BLaER1 (cell line): Measurements from ENCODE around the gene CLMN.
"Not testable (repeated sequence)": the region's sequence is repeated elsewhere in the genome, so short reads cannot be mapped to it uniquely, and the experiment has no call there.

ENCODE experiments used
- H3K27ac ChIP-seq: shearing (Covaris generic); formaldehyde crosslinking; 2 replicates; pipeline ENCODE4 v1.8.1; 2022
- H3K27me3 ChIP-seq: shearing (Covaris generic); formaldehyde crosslinking; 2 replicates; pipeline ENCODE4 v1.8.1; 2022
- H3K36me3 ChIP-seq: shearing (Covaris generic); formaldehyde crosslinking; 2 replicates; pipeline ENCODE4 v1.8.1; 2022
- H3K4me1 ChIP-seq: shearing (Covaris generic); formaldehyde crosslinking; 2 replicates; pipeline ENCODE4 v1.8.1; 2022
- H3K4me2 ChIP-seq: shearing (Covaris generic); formaldehyde crosslinking; 2 replicates; pipeline ENCODE4 v1.8.1; 2022
- H3K4me3 ChIP-seq: shearing (Covaris generic); formaldehyde crosslinking; 2 replicates; pipeline ENCODE4 v1.8.1; 2022
- H3K9ac ChIP-seq: shearing (Covaris generic); formaldehyde crosslinking; 2 replicates; pipeline ENCODE4 v1.8.1; 2022
- H3K9me3 ChIP-seq: shearing (Covaris generic); formaldehyde crosslinking; 2 replicates; pipeline ENCODE4 v1.8.1; 2022
- H4K20me1 ChIP-seq: shearing (Covaris generic); formaldehyde crosslinking; 2 replicates; pipeline ENCODE4 v1.8.1; 2022
- Cebpa-rat ChIP-seq: shearing (Covaris generic); IDR thresholded peaks from 2 replicates; pipeline ENCODE4 v1.8.1; 2022

The CLMN gene

GRCh38 chr14:95213774-95214173 is 105.9 kb downstream of the CLMN start:
- peaks cover 41% of the 10 kb centered on the region for H3K9me3 ChIP-seq
- peaks cover 69% of the 10 kb centered on the region for H3K4me1 ChIP-seq

GRCh38 chr14:95211721-95212504 is 107.8 kb downstream of the CLMN start:
- peak overlapping the region; percentile 34; the same call in 1 of the 2 replicates for H3K27ac ChIP-seq
- no peak for TF ChIP-seq Cebpa-rat
- H3K4me1 ChIP-seq: peaks cover 77% of the 10 kb centered on the region
- H3K27me3 ChIP-seq: no peaks in the 10 kb centered on the region
- H3K9ac ChIP-seq: no peak overlapping the region
- no peaks in the 10 kb centered on the region for H4K20me1 ChIP-seq
- peak overlapping the region; percentile 56 for H3K4me2 ChIP-seq
- H3K36me3 ChIP-seq: no peaks in the 10 kb centered on the region
- no peak overlapping the region for H3K4me3 ChIP-seq
- H3K9me3 ChIP-seq: peaks cover 41% of the 10 kb centered on the region

More at GRCh38 chr14:95213774-95214173, 105.9 kb downstream of the CLMN start:
- Histone ChIP-seq H3K4me2 (no peak overlapping the region), H3K36me3 (0 out of 2 replicates have a peak, but pooled peaks cover 10% of the 10 kb centered on the region), H3K4me3 (no peak overlapping the region), H3K27ac (no peak overlapping the region), H3K9ac (no peak overlapping the region), H3K27me3 (no peaks in the 10 kb centered on the region), H4K20me1 (no peaks in the 10 kb centered on the region)
- TF ChIP-seq Cebpa-rat: no peak

- H3K27ac ChIP-seq: no peak overlapping the region
- H3K4me3 ChIP-seq: no peak overlapping the region
- no peak overlapping the region for H3K9ac ChIP-seq
- no peaks in the 10 kb centered on the region for H3K27me3 ChIP-seq
- H3K4me2 ChIP-seq: 0 out of 2 replicates have a peak overlapping the region, but pooled peaks have one; percentile 4
- peaks cover 76% of the 10 kb centered on the region for H3K4me1 ChIP-seq
- TF ChIP-seq Cebpa-rat: no peak
- H3K36me3 ChIP-seq: no peaks in the 10 kb centered on the region
- no peaks in the 10 kb centered on the region for H4K20me1 ChIP-seq
- H3K9me3 ChIP-seq: peaks cover 33% of the 10 kb centered on the region
These were observed 109.0 kb downstream of the CLMN start for GRCh38 chr14:95210699-95211098.

GRCh38 chr14:95208598-95208997 is 111.1 kb downstream of the CLMN start:
- Histone ChIP-seq H3K9me3 (peaks cover 32% of the 10 kb centered on the region), H3K4me3 (no peak overlapping the region; the same call in 1 of the 2 replicates), H4K20me1 (no peaks in the 10 kb centered on the region), H3K4me1 (peaks cover 72% of the 10 kb centered on the region), H3K9ac (peak overlapping the region; percentile 49; the same call in 1 of the 2 replicates), H3K36me3 (peaks cover 16% of the 10 kb centered on the region), H3K4me2 (peak overlapping the region; percentile 70), H3K27me3 (no peaks in the 10 kb centered on the region), H3K27ac (peak overlapping the region; percentile 67)
- no peak for TF ChIP-seq Cebpa-rat

- peak overlapping the region; percentile 49; the same call in 1 of the 2 replicates for H3K9ac ChIP-seq
- H3K9me3 ChIP-seq: peaks cover 32% of the 10 kb centered on the region
- H3K4me2 ChIP-seq: peak overlapping the region; percentile 70
- H3K27me3 ChIP-seq: no peaks in the 10 kb centered on the region
- H3K36me3 ChIP-seq: peaks cover 25% of the 10 kb centered on the region
- peak overlapping the region; percentile 16; the same call in 1 of the 2 replicates for H3K4me3 ChIP-seq
- TF ChIP-seq Cebpa-rat: no peak
- no peaks in the 10 kb centered on the region for H4K20me1 ChIP-seq
- peak overlapping the region; percentile 67 for H3K27ac ChIP-seq
- peaks cover 62% of the 10 kb centered on the region for H3K4me1 ChIP-seq
These were observed 112.1 kb downstream of the CLMN start for GRCh38 chr14:95207475-95208233.

GRCh38 chr14:95206534-95206933 is 113.2 kb downstream of the CLMN start:
- peaks cover 32% of the 10 kb centered on the region for H3K36me3 ChIP-seq
- peaks cover 51% of the 10 kb centered on the region for H3K4me1 ChIP-seq
- no peak overlapping the region for H3K27ac ChIP-seq
- 0 out of 2 replicates have a peak overlapping the region, but pooled peaks have one; percentile 13 for H3K4me2 ChIP-seq
- H3K27me3 ChIP-seq: no peaks in the 10 kb centered on the region
- H3K9me3 ChIP-seq: peaks cover 40% of the 10 kb centered on the region
- no peaks in the 10 kb centered on the region for H4K20me1 ChIP-seq
- TF ChIP-seq Cebpa-rat: no peak
- no peak overlapping the region for H3K9ac ChIP-seq
- no peak overlapping the region for H3K4me3 ChIP-seq

GRCh38 chr14:95204705-95205104 is 115.0 kb downstream of the CLMN start:
- Histone ChIP-seq H4K20me1 (no peaks in the 10 kb centered on the region), H3K4me1 (peaks cover 42% of the 10 kb centered on the region), H3K4me3 (no peak overlapping the region), H3K9me3 (peaks cover 36% of the 10 kb centered on the region), H3K27me3 (no peaks in the 10 kb centered on the region), H3K9ac (no peak overlapping the region), H3K27ac (no peak overlapping the region), H3K4me2 (no peak overlapping the region), H3K36me3 (peaks cover 32% of the 10 kb centered on the region)
- no peak for TF ChIP-seq Cebpa-rat

GRCh38 chr14:95201745-95202144 is 118.0 kb downstream of the CLMN start:
- H3K4me3 ChIP-seq, H3K4me2 ChIP-seq, H3K27ac ChIP-seq, H3K9ac ChIP-seq, H4K20me1 ChIP-seq, H3K27me3 ChIP-seq: not testable (repeated sequence)
- Histone ChIP-seq H3K36me3 (peaks cover 32% of the 10 kb centered on the region), H3K9me3 (peaks cover 36% of the 10 kb centered on the region), H3K4me1 (peaks cover 14% of the 10 kb centered on the region)

GRCh38 chr14:95200404-95200803 is 119.3 kb downstream of the CLMN start:
- Histone ChIP-seq H3K4me2 (0 out of 2 replicates have a peak overlapping the region, but pooled peaks have one; percentile 9), H3K9me3 (peaks cover 36% of the 10 kb centered on the region), H3K36me3 (peaks cover 32% of the 10 kb centered on the region), H3K9ac (no peak overlapping the region), H3K27ac (no peak overlapping the region), H3K4me1 (peaks cover 16% of the 10 kb centered on the region; the same call in 1 of the 2 replicates), H3K27me3 (no peaks in the 10 kb centered on the region), H4K20me1 (no peaks in the 10 kb centered on the region), H3K4me3 (no peak overlapping the region)
- TF ChIP-seq Cebpa-rat: no peak
